Middle frontal gyrus (tissue), 1 donor: ENCODE results near the gene PCDHGA1.

ENCODE experiments used
- DNase-seq: peaks from one replicate; pipeline ENCODE4 v3.0.0-alpha.2; 2015; ENCODE audit warnings: low spot score; ENCODE audit errors: extremely low spot score

PCDHGA1 gene

GRCh38 chr5:141490771-141491170 is 160.5 kb downstream of the PCDHGA1 start:
- DNase-seq: no peak

- no peak for DNase-seq
Measured at GRCh38 chr5:141491323-141492167, 161.2 kb downstream of the PCDHGA1 start.

- no peak for DNase-seq
Measured at GRCh38 chr5:141492168-141492885, 162.0 kb downstream of the PCDHGA1 start.

- no peak for DNase-seq
Measured at GRCh38 chr5:141493500-141494422, 163.4 kb downstream of the PCDHGA1 start.

GRCh38 chr5:141494761-141495452 is 164.6 kb downstream of the PCDHGA1 start:
- no peak for DNase-seq

GRCh38 chr5:141495453-141495811 is 165.1 kb downstream of the PCDHGA1 start:
- DNase-seq: no peak

GRCh38 chr5:141496038-141496437 is 165.7 kb downstream of the PCDHGA1 start:
- DNase-seq: no peak

GRCh38 chr5:141501761-141502160 is 171.4 kb downstream of the PCDHGA1 start:
- DNase-seq: no peak

- DNase-seq: no peak
Measured at GRCh38 chr5:141503681-141504080, 173.4 kb downstream of the PCDHGA1 start.

GRCh38 chr5:141504216-141504615 is 173.9 kb downstream of the PCDHGA1 start:
- no peak for DNase-seq

- DNase-seq: no peak
Measured at GRCh38 chr5:141506381-141507155, 176.3 kb downstream of the PCDHGA1 start.

GRCh38 chr5:141507387-141508091 is 177.2 kb downstream of the PCDHGA1 start:
- DNase-seq: no peak

GRCh38 chr5:141508440-141508797 is 178.1 kb downstream of the PCDHGA1 start:
- no peak for DNase-seq

GRCh38 chr5:141508798-141509611 is 178.7 kb downstream of the PCDHGA1 start:
- no peak for DNase-seq

- no peak for DNase-seq
Measured at GRCh38 chr5:141510160-141510559, 179.8 kb downstream of the PCDHGA1 start.

- DNase-seq: no peak
Measured at GRCh38 chr5:141510850-141511601, 180.7 kb downstream of the PCDHGA1 start.

- no peak for DNase-seq
Measured at GRCh38 chr5:141511771-141512325, 181.5 kb downstream of the PCDHGA1 start.

GRCh38 chr5:141512390-141512910 is 182.1 kb downstream of the PCDHGA1 start:
- no peak for DNase-seq
